GM18873 (cell line): ENCODE measurements around the gene CYREN.

ENCODE experiments used
- ATAC-seq: cut with Tn5 transposase; IDR thresholded peaks from one replicate; pipeline ENCODE4 v1.9.1; 2021; ENCODE audit warnings: mild to moderate bottlenecking, moderate library complexity, moderate number of reproducible peaks; ENCODE audit not compliant: unreplicated experiment, low FRiP score

CYREN gene

GRCh38 chr7:135197906-135198655, 27.6 kb upstream of the CYREN start:
- no peak for ATAC-seq

GRCh38 chr7:135197343-135197742, 26.8 kb upstream of the CYREN start:
- no peak for ATAC-seq

- ATAC-seq = no peak
Observed at GRCh38 chr7:135195968-135196629, 25.6 kb upstream of the CYREN start.

GRCh38 chr7:135195156-135195555, 24.6 kb upstream of the CYREN start:
- ATAC-seq = no peak

GRCh38 chr7:135194494-135195095, 24.1 kb upstream of the CYREN start:
- no peak for ATAC-seq

- no peak for ATAC-seq
Observed at GRCh38 chr7:135193615-135194081, 23.1 kb upstream of the CYREN start.

GRCh38 chr7:135192914-135193536, 22.5 kb upstream of the CYREN start:
- ATAC-seq = no peak

GRCh38 chr7:135190703-135191102, 20.2 kb upstream of the CYREN start:
- no peak for ATAC-seq

- no peak for ATAC-seq
Observed at GRCh38 chr7:135189961-135190360, 19.5 kb upstream of the CYREN start.

- no peak for ATAC-seq
Observed at GRCh38 chr7:135189221-135189662, 18.7 kb upstream of the CYREN start.

- ATAC-seq = no peak
Observed at GRCh38 chr7:135188298-135188984, 17.9 kb upstream of the CYREN start.

GRCh38 chr7:135186841-135187253, 16.3 kb upstream of the CYREN start:
- peak; percentile 48 for ATAC-seq

GRCh38 chr7:135186261-135186540, 15.7 kb upstream of the CYREN start:
- ATAC-seq = peak; percentile 4

GRCh38 chr7:135185471-135186260, 15.2 kb upstream of the CYREN start:
- ATAC-seq = peak; percentile 1

GRCh38 chr7:135184254-135184841, 13.8 kb upstream of the CYREN start:
- ATAC-seq = no peak

GRCh38 chr7:135183478-135183877, 13.0 kb upstream of the CYREN start:
- ATAC-seq = no peak

GRCh38 chr7:135181929-135182678, 11.6 kb upstream of the CYREN start:
- ATAC-seq = no peak

GRCh38 chr7:135181261-135181928, 10.9 kb upstream of the CYREN start:
- ATAC-seq = no peak
